MG63 (cell line): ENCODE measurements around the gene ACTBL2. TPM values are rescaled to one million over a fixed set of nuclear protein-coding genes. Genes with fewer than 3 reads are reported as not detected.

Source experiments
- DNase-seq: peaks from one replicate; pipeline ENCODE4 v3.0.0-alpha.2; 2020
- H3K27me3 ChIP-seq: fragments of 250-450 bp; sonication (Bioruptor Pico); 2 replicates; pipeline ENCODE4 v1.5.1; 2020; ENCODE audit warnings: mild to moderate bottlenecking, moderate library complexity
- H3K36me3 ChIP-seq: fragments of 250-450 bp; sonication (Bioruptor Pico); 2 replicates; pipeline ENCODE4 v1.5.1; 2020; ENCODE audit warnings: mild to moderate bottlenecking, moderate library complexity
- H3K4me3 ChIP-seq: fragments of 250-450 bp; sonication (Bioruptor Pico); 2 replicates; pipeline ENCODE4 v1.5.1; 2020; ENCODE audit warnings: mild to moderate bottlenecking, moderate library complexity
- H3K9me3 ChIP-seq: fragments of 250-450 bp; sonication (Bioruptor Pico); 2 replicates; pipeline ENCODE4 v1.5.1; 2020; ENCODE audit warnings: mild to moderate bottlenecking, moderate library complexity
- total RNA-seq: library from RNA; depleted of rRNA; stranded (reverse); fragments of >200 nt; shearing (Covaris generic); gene quantifications from 2 replicates; pipeline ENCODE4 v1.2.3, GENCODE V29; 2014; ENCODE audit warnings: low replicate concordance

Gene ACTBL2
- total RNA-seq, 1 experiment from 2014 or later = 0.30 TPM

- H3K4me3 ChIP-seq = no peak overlapping the region
- no peaks in the 10 kb centered on the region for H3K27me3 ChIP-seq
- DNase-seq = no peak
- H3K9me3 ChIP-seq = no peaks in the 10 kb centered on the region
- H3K36me3 ChIP-seq = no peaks in the 10 kb centered on the region
These were observed 44.4 kb downstream of the ACTBL2 start for GRCh38 chr5:57437976-57438805.

- H3K9me3 ChIP-seq = no peaks in the 10 kb centered on the region
- DNase-seq = no peak
- no peaks in the 10 kb centered on the region for H3K36me3 ChIP-seq
- H3K27me3 ChIP-seq = no peaks in the 10 kb centered on the region
- H3K4me3 ChIP-seq = no peak overlapping the region
These were observed 46.0 kb downstream of the ACTBL2 start for GRCh38 chr5:57436586-57436985.

- Histone ChIP-seq H3K4me3 (no peak overlapping the region), H3K36me3 (no peaks in the 10 kb centered on the region), H3K9me3 (no peaks in the 10 kb centered on the region), H3K27me3 (no peaks in the 10 kb centered on the region)
- DNase-seq = peak; percentile 46
These were observed 46.9 kb downstream of the ACTBL2 start for GRCh38 chr5:57435701-57436134.

- Histone ChIP-seq H3K27me3 (no peaks in the 10 kb centered on the region), H3K4me3 (no peak overlapping the region), H3K9me3 (no peaks in the 10 kb centered on the region), H3K36me3 (no peaks in the 10 kb centered on the region)
- DNase-seq = no peak
These were observed 47.9 kb downstream of the ACTBL2 start for GRCh38 chr5:57434683-57435082.

- Histone ChIP-seq H3K27me3 (no peaks in the 10 kb centered on the region), H3K9me3 (no peaks in the 10 kb centered on the region), H3K4me3 (no peak overlapping the region), H3K36me3 (no peaks in the 10 kb centered on the region)
- DNase-seq = no peak
These were observed 48.4 kb downstream of the ACTBL2 start for GRCh38 chr5:57434227-57434640.

GRCh38 chr5:57432876-57433275 lies 49.7 kb downstream of the ACTBL2 start:
- no peaks in the 10 kb centered on the region for H3K36me3 ChIP-seq
- H3K27me3 ChIP-seq = no peaks in the 10 kb centered on the region
- no peak for DNase-seq
- no peaks in the 10 kb centered on the region for H3K9me3 ChIP-seq
- H3K4me3 ChIP-seq = no peak overlapping the region

- DNase-seq = no peak
- Histone ChIP-seq H3K4me3 (no peak overlapping the region), H3K36me3 (no peaks in the 10 kb centered on the region), H3K27me3 (no peaks in the 10 kb centered on the region), H3K9me3 (no peaks in the 10 kb centered on the region)
These were observed 50.9 kb downstream of the ACTBL2 start for GRCh38 chr5:57431759-57432158.
